Activated naive CD8-positive, alpha-beta T cell treated with anti-CD3 and anti-CD28 coated beads, Interleukin-2, amount 50 U/mL, for 24 hours (primary cell): ENCODE data around the gene INPP5F.

ENCODE experiments used
- ATAC-seq: fragments of 150-1000 bp; cut with Tn5 transposase; one replicate; pipeline ENCODE4 v1.10.0; 2021
- DNase-seq: peaks from one replicate; pipeline ENCODE4 v3.0.0; 2021
- H3K27ac Mint-ChIP-seq: one replicate; pipeline ENCODE4 v1.8.0; 2021; ENCODE audit warnings: mild to moderate bottlenecking, mixed read lengths
- H3K27me3 Mint-ChIP-seq: one replicate; pipeline ENCODE4 v1.8.0; 2021; ENCODE audit warnings: mixed read lengths
- H3K36me3 Mint-ChIP-seq: one replicate; pipeline ENCODE4 v1.8.0; 2021; ENCODE audit warnings: low read depth, mixed read lengths
- H3K4me1 Mint-ChIP-seq: one replicate; pipeline ENCODE4 v1.8.0; 2021; ENCODE audit warnings: mixed read lengths
- H3K4me3 Mint-ChIP-seq: one replicate; pipeline ENCODE4 v1.8.0; 2021; ENCODE audit warnings: mild to moderate bottlenecking, moderate library complexity, mixed read lengths
- H3K9me3 Mint-ChIP-seq: one replicate; pipeline ENCODE4 v1.8.0; 2021; ENCODE audit warnings: mixed read lengths

INPP5F gene

GRCh38 chr10:119724593-119725516 lies 995 bp upstream of the INPP5F start:
- peaks cover 11% of the 10 kb centered on the region for H3K36me3 Mint-ChIP-seq
- H3K4me3 Mint-ChIP-seq, result peak overlapping the region; percentile 73
- H3K27me3 Mint-ChIP-seq, result no peaks in the 10 kb centered on the region
- H3K9me3 Mint-ChIP-seq, result peaks cover 6% of the 10 kb centered on the region
- peaks cover 52% of the 10 kb centered on the region for H3K4me1 Mint-ChIP-seq
- H3K27ac Mint-ChIP-seq, result peak overlapping the region; percentile 78
- ATAC-seq (no peak), DNase-seq (peak; percentile 19)

DNA sequence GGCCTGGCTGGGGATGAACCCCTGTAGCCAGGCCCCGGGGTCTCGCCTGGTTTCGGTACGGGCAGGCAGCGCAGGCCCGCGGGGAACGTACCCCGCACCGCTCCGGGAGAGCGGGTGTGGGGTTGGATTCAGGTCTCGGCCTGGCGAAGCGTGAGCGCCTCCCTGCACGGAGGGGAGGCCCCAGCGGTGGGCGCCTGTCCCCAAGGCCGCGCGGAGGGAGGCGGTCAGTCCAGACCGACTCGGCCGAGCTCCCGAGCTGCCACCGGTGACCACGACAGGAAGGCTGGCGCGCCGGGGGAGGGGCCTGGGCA lies 378 bp upstream of the INPP5F start:
- no peak for DNase-seq
- Mint-ChIP-seq H3K27me3 (no peaks in the 10 kb centered on the region), H3K4me3 (peak overlapping the region; percentile 73), H3K9me3 (peaks cover 3% of the 10 kb centered on the region), H3K4me1 (peaks cover 52% of the 10 kb centered on the region), H3K36me3 (peaks cover 13% of the 10 kb centered on the region), H3K27ac (peak overlapping the region; percentile 78)
- ATAC-seq, result no peak

DNA sequence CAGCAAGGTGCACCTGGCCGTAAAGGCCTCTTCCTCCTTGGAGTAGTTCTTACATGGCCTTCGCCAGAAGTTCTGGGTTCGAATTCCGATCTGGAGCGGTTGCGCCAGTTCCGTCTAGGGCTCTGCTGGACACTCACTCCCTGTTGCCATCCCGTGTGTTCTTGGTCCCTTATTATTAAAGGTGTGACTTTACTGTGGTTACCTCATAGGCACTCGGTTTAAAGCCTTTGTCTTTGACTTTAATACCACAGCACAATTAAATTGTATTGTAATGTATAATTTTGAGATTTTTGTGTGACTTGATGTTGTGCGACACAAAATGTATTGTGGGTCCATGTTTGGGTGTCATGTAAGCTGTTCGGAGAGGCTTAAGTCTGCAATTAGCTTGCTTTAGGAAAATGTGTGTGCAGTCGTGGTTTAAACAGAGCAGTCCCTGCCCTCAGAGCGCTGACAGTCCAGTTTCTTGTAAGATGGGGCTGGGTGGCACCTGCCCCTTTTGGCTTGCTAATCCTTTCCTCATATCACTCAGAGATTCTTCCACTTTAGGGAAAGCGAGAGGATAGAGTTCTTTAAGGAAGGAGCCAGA lies 919 bp downstream of the INPP5F start:
- no peak for ATAC-seq
- no peaks in the 10 kb centered on the region for H3K27me3 Mint-ChIP-seq
- peaks cover 14% of the 10 kb centered on the region for H3K36me3 Mint-ChIP-seq
- H3K27ac Mint-ChIP-seq, result peak overlapping the region; percentile 82
- H3K9me3 Mint-ChIP-seq, result no peaks in the 10 kb centered on the region
- DNase-seq, result peak; percentile 25
- H3K4me1 Mint-ChIP-seq, result peaks cover 52% of the 10 kb centered on the region
- H3K4me3 Mint-ChIP-seq, result peak overlapping the region; percentile 90

GRCh38 chr10:119728172-119728800 lies 2.4 kb downstream of the INPP5F start:
- H3K27me3 Mint-ChIP-seq, result no peaks in the 10 kb centered on the region
- no peaks in the 10 kb centered on the region for H3K9me3 Mint-ChIP-seq
- H3K4me3 Mint-ChIP-seq, result peak overlapping the region; percentile 90
- ATAC-seq (no peak), DNase-seq (no peak)
- H3K4me1 Mint-ChIP-seq, result peaks cover 54% of the 10 kb centered on the region
- H3K27ac Mint-ChIP-seq, result peak overlapping the region; percentile 76
- peaks cover 16% of the 10 kb centered on the region for H3K36me3 Mint-ChIP-seq

- Mint-ChIP-seq H3K36me3 (peaks cover 9% of the 10 kb centered on the region), H3K27me3 (no peaks in the 10 kb centered on the region), H3K9me3 (no peaks in the 10 kb centered on the region), H3K4me3 (no peak overlapping the region), H3K27ac (no peak overlapping the region), H3K4me1 (peaks cover 53% of the 10 kb centered on the region)
- DNase-seq, result no peak
- no peak for ATAC-seq
Measured at GRCh38 chr10:119734396-119735332, 8.8 kb downstream of the INPP5F start.

GRCh38 chr10:119735451-119735850 lies 9.6 kb downstream of the INPP5F start:
- Mint-ChIP-seq H3K27me3 (no peaks in the 10 kb centered on the region), H3K4me3 (no peak overlapping the region), H3K4me1 (peaks cover 51% of the 10 kb centered on the region)

GRCh38 chr10:119736220-119736619 lies 10.4 kb downstream of the INPP5F start:
- Mint-ChIP-seq H3K36me3 (peaks cover 4% of the 10 kb centered on the region), H3K27me3 (no peaks in the 10 kb centered on the region), H3K4me3 (no peak overlapping the region), H3K27ac (no peak overlapping the region), H3K9me3 (no peaks in the 10 kb centered on the region), H3K4me1 (peaks cover 51% of the 10 kb centered on the region)
- DNase-seq (no peak), ATAC-seq (no peak)

More at GRCh38 chr10:119735451-119735850, 9.6 kb downstream of the INPP5F start:
- H3K9me3 Mint-ChIP-seq, result no peaks in the 10 kb centered on the region
- ATAC-seq (no peak), DNase-seq (no peak)
- no peak overlapping the region for H3K27ac Mint-ChIP-seq
- H3K36me3 Mint-ChIP-seq, result peaks cover 6% of the 10 kb centered on the region

GRCh38 chr10:119737039-119737663 lies 11.3 kb downstream of the INPP5F start:
- Mint-ChIP-seq H3K36me3 (peaks cover under 1% of the 10 kb centered on the region), H3K9me3 (no peaks in the 10 kb centered on the region), H3K4me3 (no peak overlapping the region), H3K27ac (no peak overlapping the region), H3K27me3 (no peaks in the 10 kb centered on the region), H3K4me1 (peaks cover 51% of the 10 kb centered on the region)
- peak; percentile 53 for ATAC-seq
- no peak for DNase-seq

DNA sequence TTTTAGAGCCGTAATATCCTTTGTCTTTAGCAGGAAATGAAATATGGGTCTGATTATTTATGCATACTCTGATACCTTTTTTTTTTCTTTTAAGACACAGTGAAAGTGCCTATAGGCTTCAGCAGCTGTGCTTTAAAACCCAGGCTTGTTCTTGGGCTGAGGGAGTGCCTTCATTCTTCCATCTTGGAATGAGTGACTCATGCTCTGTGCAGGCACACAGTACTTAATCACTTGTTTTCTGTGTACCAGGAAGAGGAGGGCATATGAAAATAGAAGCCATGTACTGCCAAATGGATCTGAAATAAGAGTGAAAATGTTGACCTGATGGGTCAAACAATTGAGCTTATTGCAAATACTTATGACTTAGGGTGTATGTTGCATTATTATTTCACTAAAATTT lies 12.0 kb downstream of the INPP5F start:
- H3K4me1 Mint-ChIP-seq, result peaks cover 51% of the 10 kb centered on the region

GRCh38 chr10:119738962-119739361 lies 13.1 kb downstream of the INPP5F start:
- H3K4me1 Mint-ChIP-seq, result peaks cover 50% of the 10 kb centered on the region
- no peak for DNase-seq
- H3K27me3 Mint-ChIP-seq, result no peaks in the 10 kb centered on the region
- no peak overlapping the region for H3K4me3 Mint-ChIP-seq
- H3K27ac Mint-ChIP-seq, result no peak overlapping the region
- no peaks in the 10 kb centered on the region for H3K36me3 Mint-ChIP-seq
- H3K9me3 Mint-ChIP-seq, result no peaks in the 10 kb centered on the region
- ATAC-seq, result no peak

More for the DNA sequence above, 12.0 kb downstream of the INPP5F start:
- no peaks in the 10 kb centered on the region for H3K27me3 Mint-ChIP-seq
- DNase-seq (no peak), ATAC-seq (peak; percentile 97)
- no peak overlapping the region for H3K27ac Mint-ChIP-seq
- no peaks in the 10 kb centered on the region for H3K9me3 Mint-ChIP-seq
- no peak overlapping the region for H3K4me3 Mint-ChIP-seq
- H3K36me3 Mint-ChIP-seq, result no peaks in the 10 kb centered on the region

DNA sequence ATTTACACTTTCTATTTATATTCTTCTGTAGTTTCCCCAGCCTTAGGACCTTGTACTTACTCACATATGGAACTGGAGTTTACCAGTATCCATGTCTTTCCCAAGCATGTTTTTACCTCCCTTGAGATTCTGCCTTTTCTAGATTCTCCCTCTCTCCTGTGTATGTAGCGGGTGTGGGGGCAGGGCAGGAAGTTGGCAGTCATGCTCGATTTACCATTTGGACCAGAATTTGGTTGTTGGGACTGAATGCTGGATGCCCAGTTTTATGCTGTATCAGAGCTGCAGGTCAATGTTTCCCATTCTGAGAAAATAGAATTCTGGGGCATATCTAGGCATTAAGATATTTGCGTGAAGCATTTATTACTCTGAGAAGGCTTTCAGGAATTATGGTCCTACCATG lies 14.2 kb downstream of the INPP5F start:
- ATAC-seq, result no peak
- H3K27ac Mint-ChIP-seq, result no peak overlapping the region
- H3K4me3 Mint-ChIP-seq, result no peak overlapping the region
- no peaks in the 10 kb centered on the region for H3K36me3 Mint-ChIP-seq
- no peaks in the 10 kb centered on the region for H3K27me3 Mint-ChIP-seq
- DNase-seq, result no peak
- no peaks in the 10 kb centered on the region for H3K9me3 Mint-ChIP-seq
- H3K4me1 Mint-ChIP-seq, result peaks cover 49% of the 10 kb centered on the region

DNA sequence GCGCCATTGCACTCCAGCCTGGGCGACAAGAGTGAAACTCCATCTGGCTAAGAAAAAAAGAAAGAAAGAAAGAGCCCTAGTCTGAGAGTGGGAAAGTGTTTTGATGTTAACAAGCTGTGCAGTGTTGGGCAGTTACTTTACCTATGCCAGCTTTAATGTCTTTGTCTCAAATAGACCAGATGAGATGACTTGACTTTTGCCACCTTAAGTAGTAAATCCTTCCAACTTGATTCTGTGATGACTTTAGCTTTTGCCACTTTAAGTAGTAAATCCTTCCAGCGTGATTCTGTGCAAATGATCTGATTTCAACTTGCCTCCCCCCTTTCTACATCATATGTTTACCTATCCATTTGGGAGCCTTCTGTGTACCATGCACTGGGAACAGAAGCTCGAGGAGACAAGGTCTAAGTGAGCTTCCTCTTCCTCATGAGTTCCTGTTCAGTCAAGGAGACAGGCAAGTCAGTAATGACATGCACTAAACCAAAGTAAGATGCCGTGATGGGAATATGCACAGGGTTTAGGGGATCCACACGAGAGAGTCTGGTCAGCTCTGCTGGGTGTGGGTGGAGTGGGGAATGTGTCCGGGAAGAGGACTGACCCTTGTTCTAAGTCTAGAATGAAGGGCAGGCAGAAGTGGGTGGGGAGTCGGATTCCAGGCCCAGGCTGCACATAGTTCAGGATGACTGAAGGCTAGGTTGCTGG lies 17.2 kb downstream of the INPP5F start:
- no peak overlapping the region for H3K27ac Mint-ChIP-seq
- DNase-seq (no peak), ATAC-seq (no peak)
- H3K27me3 Mint-ChIP-seq, result no peaks in the 10 kb centered on the region
- no peaks in the 10 kb centered on the region for H3K9me3 Mint-ChIP-seq
- peaks cover 25% of the 10 kb centered on the region for H3K4me1 Mint-ChIP-seq
- no peaks in the 10 kb centered on the region for H3K36me3 Mint-ChIP-seq
- H3K4me3 Mint-ChIP-seq, result no peak overlapping the region

DNA sequence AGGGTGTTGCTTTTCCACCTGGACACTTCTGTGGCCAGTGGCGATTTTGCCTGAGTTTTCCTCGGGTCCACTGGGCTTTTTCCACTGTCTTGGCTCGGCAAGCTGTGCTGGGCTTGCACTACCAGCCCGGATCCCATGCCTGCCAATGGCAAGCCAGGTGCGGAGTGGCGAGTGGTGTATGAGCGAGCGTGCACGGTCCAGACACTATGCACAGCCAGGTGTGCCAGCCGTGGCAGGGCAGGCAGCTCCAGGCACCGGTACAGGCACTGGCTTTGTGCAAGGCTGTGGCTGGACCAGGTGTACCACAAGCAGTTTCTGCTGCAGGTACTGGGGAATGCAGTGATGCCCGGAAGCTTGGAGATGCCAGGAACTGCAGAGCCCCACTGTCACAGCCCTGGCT lies 22.1 kb downstream of the INPP5F start:
- Mint-ChIP-seq H3K36me3 (peaks cover 4% of the 10 kb centered on the region), H3K27ac (no peak overlapping the region), H3K27me3 (no peaks in the 10 kb centered on the region), H3K4me3 (no peak overlapping the region), H3K4me1 (peaks cover 23% of the 10 kb centered on the region), H3K9me3 (no peaks in the 10 kb centered on the region)
- ATAC-seq (no peak), DNase-seq (no peak)
